ENCODE results near the gene TPP2. TPM values are rescaled to one million over a fixed set of nuclear protein-coding genes. Genes with fewer than 3 reads are reported as not detected.
A peak's percentile ranks its signal among the peaks of the same experiment; 100 is the strongest.

TPP2 gene
- total RNA-seq, 2 donors from 2014 or later: 33.0 to 39.1 TPM

GRCh38 chr13:102680842-102681740 is 84.3 kb downstream of the TPP2 start:
- ATAC-seq: no peak
- no peak for DNase-seq
- intact Hi-C loops (cut with DNase I): no loop called here

GRCh38 chr13:102682211-102682610 is 85.4 kb downstream of the TPP2 start:
- ATAC-seq: no peak
- DNase-seq: no peak
- intact Hi-C loops (cut with DNase I): no loop called here

- intact Hi-C loops (cut with DNase I): no loop called here
- DNase-seq: no peak
- no peak for ATAC-seq
Observed at GRCh38 chr13:102682727-102683126, 85.9 kb downstream of the TPP2 start.

GRCh38 chr13:102683637-102684036 is 86.9 kb downstream of the TPP2 start:
- no peak for ATAC-seq

GRCh38 chr13:102686024-102686423 is 89.2 kb downstream of the TPP2 start:
- DNase-seq (no peak), ATAC-seq (no peak)
- intact Hi-C loops (cut with DNase I): no loop called here

More at GRCh38 chr13:102683637-102684036, 86.9 kb downstream of the TPP2 start:
- no peak for DNase-seq
- intact Hi-C loops (cut with DNase I): no loop called here

- intact Hi-C loops (cut with DNase I): no loop called here
- DNase-seq (no peak), ATAC-seq (no peak)
Observed at GRCh38 chr13:102687520-102687919, 90.7 kb downstream of the TPP2 start.

GRCh38 chr13:102688306-102688973 is 91.7 kb downstream of the TPP2 start:
- no peak for DNase-seq
- no peak for ATAC-seq
- intact Hi-C loops (cut with DNase I): no loop called here

- ATAC-seq: no peak
- intact Hi-C loops (cut with DNase I): no loop called here
- no peak for DNase-seq
Observed at GRCh38 chr13:102690883-102691282, 94.1 kb downstream of the TPP2 start.

GRCh38 chr13:102692491-102692826 is 95.7 kb downstream of the TPP2 start:
- intact Hi-C loops (cut with DNase I): no loop called here
- no peak for ATAC-seq
- no peak for DNase-seq

GRCh38 chr13:102693250-102693649 is 96.5 kb downstream of the TPP2 start:
- ATAC-seq: no peak
- intact Hi-C loops (cut with DNase I): no loop called here

GRCh38 chr13:102693776-102694175 is 97.0 kb downstream of the TPP2 start:
- intact Hi-C loops (cut with DNase I): no loop called here
- no peak for ATAC-seq

More at GRCh38 chr13:102693250-102693649, 96.5 kb downstream of the TPP2 start:
- no peak for DNase-seq

GRCh38 chr13:102694937-102695336 is 98.2 kb downstream of the TPP2 start, which contains the start of gene METTL21C:
METTL21C (minus strand) TSS chr13:102695044; CDS start chr13:102694498, 546 bp downstream.
- ATAC-seq (no peak), DNase-seq (no peak)
- intact Hi-C loops (cut with DNase I): no loop called here

More at GRCh38 chr13:102693776-102694175, 97.0 kb downstream of the TPP2 start:
- no peak for DNase-seq

GRCh38 chr13:102696465-102696864 is 99.7 kb downstream of the TPP2 start:
- DNase-seq (no peak), ATAC-seq (no peak)
- intact Hi-C loops (cut with DNase I): no loop called here

- DNase-seq (no peak), ATAC-seq (no peak)
- intact Hi-C loops (cut with DNase I): no loop called here
Observed at GRCh38 chr13:102697264-102697663, 100.5 kb downstream of the TPP2 start.

- ATAC-seq (no peak), DNase-seq (no peak)
- intact Hi-C loops (cut with DNase I): no loop called here
Observed at GRCh38 chr13:102697929-102698648, 101.3 kb downstream of the TPP2 start.

- DNase-seq: no peak
- no peak for ATAC-seq
Observed at GRCh38 chr13:102698649-102698980, 101.8 kb downstream of the TPP2 start.

GRCh38 chr13:102699504-102699903 is 102.7 kb downstream of the TPP2 start:
- intact Hi-C loops (cut with DNase I): no loop called here
- peak in 1 of 2 donors; percentile 38 for ATAC-seq
- DNase-seq: no peak

More at GRCh38 chr13:102698649-102698980, 101.8 kb downstream of the TPP2 start:
- intact Hi-C loops (cut with DNase I): no loop called here

GRCh38 chr13:102700088-102701031 is 103.6 kb downstream of the TPP2 start:
- no peak for DNase-seq
- peak; percentile 50 to 67 for ATAC-seq
- intact Hi-C loops (cut with DNase I): no loop called here

GRCh38 chr13:102701331-102701730 is 104.5 kb downstream of the TPP2 start:
- ATAC-seq (no peak), DNase-seq (no peak)
- intact Hi-C loops (cut with DNase I): no loop called here
